A549 (cell line): Measurements from ENCODE around the gene FRMD7. TPM values are rescaled to one million over a fixed set of nuclear protein-coding genes. Genes with fewer than 3 reads are reported as not detected.
"Not testable (repeated sequence)": the region's sequence is repeated elsewhere in the genome, so short reads cannot be mapped to it uniquely, and the experiment has no call there.

ENCODE experiments used
- ATAC-seq, 2 experiments: fragments of 200-7000 bp in 1 of 2; fragments of >200 bp in 1 of 2; cut with Nextera tagmentation in 1 of 2; cut with Tn5 transposase in 1 of 2; 3 replicates each; pipeline versions ENCODE4 v1.8.0 to v1.9.1; 2018 to 2020; ENCODE audit warnings: mild to moderate bottlenecking in 1 of 2, moderate library complexity in 1 of 2
- CTCF ChIA-PET: fragments of 300-600 bp; sonication (Branson Sonifier 250); formaldehyde crosslinking; extraction: SDS; loops from one replicate; lab custom pipeline; 2021; ENCODE audit warnings: antibody characterized with exemption, inconsistent platforms; lab: Yijun Ruan, JAX
- POLR2A ChIA-PET: fragments of 350-600 bp; formaldehyde crosslinking; extraction: SDS; loops from one replicate; lab custom pipeline; 2021; ENCODE audit warnings: antibody characterized with exemption, inconsistent platforms; lab: Yijun Ruan, JAX
- DNase-seq, 2 experiments: peaks; one replicate each; pipeline versions ENCODE4 v3.0.0 to v3.0.0-alpha.2; 2011 to 2016; ENCODE audit warnings: low read depth in 1 of 2, low spot score in 1 of 2
- FAIRE-seq: peaks from 2 replicates; lab custom pipeline; 2011; peaks lifted over from hg19 to GRCh38; lab: Jason Lieb, UNC
- H3K27ac ChIP-seq, 2 experiments: fragments of >200 bp; sonication (Bioruptor Twin); formaldehyde crosslinking; 3 replicates each; pipeline ENCODE4 v1.5.1; 2016 to 2017
- H3K4me1 ChIP-seq: fragments of >200 bp; sonication (Bioruptor Twin); formaldehyde crosslinking; 3 replicates; pipeline ENCODE4 v1.6.1; 2016
- H3K4me2 ChIP-seq: fragments of >200 bp; sonication (Bioruptor Twin); formaldehyde crosslinking; 3 replicates; pipeline ENCODE4 v1.6.1; 2016
- H3K4me3 ChIP-seq: fragments of >200 bp; sonication (Bioruptor Twin); formaldehyde crosslinking; 3 replicates; pipeline ENCODE4 v1.5.1; 2016
- H3K9me3 ChIP-seq: fragments of >200 bp; sonication (Bioruptor Twin); formaldehyde crosslinking; 3 replicates; pipeline ENCODE4 v1.6.1; 2016
- EP300 ChIP-seq, 2 experiments: fragments of >200 bp; sonication (Bioruptor Twin); formaldehyde crosslinking; IDR thresholded peaks; 2 replicates in 1 of 2; 3 replicates in 1 of 2; pipeline ENCODE4 v1.6.1; 2016 to 2017
- ESRRA ChIP-seq: fragments of 150-350 bp; IDR thresholded peaks from 2 replicates; pipeline ENCODE4 v1.6.1; 2014; ENCODE audit warnings: mild to moderate bottlenecking, low read length, borderline replicate concordance
- FOSL2 ChIP-seq, 2 experiments: fragments of 450-650 bp in 1 of 2; fragments of >200 bp in 1 of 2; sonication (Bioruptor Twin) in 1 of 2; formaldehyde crosslinking; IDR thresholded peaks; 2 replicates each; pipeline versions ENCODE4 v1.5.0 to v1.6.1; 2016 to 2020; ENCODE audit warnings: mild to moderate bottlenecking in 1 of 2, moderate library complexity in 1 of 2
- FOXS1 ChIP-seq: fragments of 250-450 bp; sonication (Bioruptor Pico); IDR thresholded peaks from 2 replicates; pipeline ENCODE4 v1.5.0; 2020; ENCODE audit warnings: mild to moderate bottlenecking, moderate library complexity
- GATA3 ChIP-seq: IDR thresholded peaks from 2 replicates; pipeline ENCODE4 v1.6.1; 2012; ENCODE audit warnings: borderline replicate concordance
- KDM1A ChIP-seq: fragments of 200-600 bp; sonication (generic); IDR thresholded peaks from 2 replicates; pipeline ENCODE4 v1.6.1; 2016; ENCODE audit warnings: low read depth, mild to moderate bottlenecking
- MAFK ChIP-seq: fragments of 450-650 bp; IDR thresholded peaks from 2 replicates; pipeline ENCODE4 v1.6.1; 2014; ENCODE audit not compliant: partially characterized antibody
- NPAS2 ChIP-seq: fragments of 250-450 bp; sonication (Bioruptor Pico); IDR thresholded peaks from 2 replicates; pipeline ENCODE4 v1.8.0; 2022; ENCODE audit warnings: mild to moderate bottlenecking, moderate library complexity, borderline replicate concordance
- POLR2A ChIP-seq: IDR thresholded peaks from 2 replicates; pipeline ENCODE4 v1.6.1; 2012; ENCODE audit warnings: mild to moderate bottlenecking, low read length
- POLR2AphosphoS2 ChIP-seq: conservative IDR thresholded peaks from 2 replicates; pipeline ENCODE4 v1.6.1; 2012; ENCODE audit warnings: low read length, improper control_type of control experiment, inconsistent platforms
- RNF2 ChIP-seq: fragments of 200-600 bp; sonication (generic); IDR thresholded peaks from 2 replicates; pipeline ENCODE4 v1.6.1; 2016; ENCODE audit warnings: low read depth, mild to moderate bottlenecking, antibody characterized with exemption, moderate library complexity, borderline replicate concordance
- SMC3 ChIP-seq: fragments of >200 bp; sonication (Bioruptor Twin); formaldehyde crosslinking; IDR thresholded peaks from 3 replicates; pipeline ENCODE4 v1.6.1; 2018; ENCODE audit warnings: inconsistent platforms
- TP53 ChIP-seq: fragments of 250-450 bp; sonication (Bioruptor Pico); IDR thresholded peaks from 2 replicates; pipeline ENCODE4 v1.5.0; 2021; ENCODE audit warnings: mild to moderate bottlenecking, moderate library complexity
- WGBS: methylation state at CpG from one replicate; pipeline ENCODE4 v1.1.6; 2017; ENCODE audit errors: missing lambda C conversion rate; 5-methylcytosine and 5-hydroxymethylcytosine counted together
- polyA plus RNA-seq, 4 experiments: library from polyadenylated mRNA; depleted of rRNA in 3 of 4; stranded (reverse); fragments of >200 nt; fragmentation: RNase III in 1 of 4; extraction: RNeasy Plus Mini Kit Qiagen cat#74134 plus additional on column Dnase treatment in 1 of 4; gene quantifications; 2 replicates in 3 of 4; 3 replicates in 1 of 4; pipeline ENCODE4 v1.2.3, GENCODE V29; 2011 to 2017
- TF ChIP-seq, protein P1 (sequence below): fragments of >200 bp; sonication (Bioruptor Twin); formaldehyde crosslinking; IDR thresholded peaks from 3 replicates; pipeline ENCODE4 v1.5.1; 2016
- TF ChIP-seq, protein P2 (sequence below): IDR thresholded peaks from 2 replicates; pipeline ENCODE4 v1.6.1; 2012; ENCODE audit warnings: low read depth, borderline replicate concordance
- TF ChIP-seq, protein P3 (sequence below): fragments of 250-450 bp; sonication (Bioruptor Pico); IDR thresholded peaks from 2 replicates; pipeline ENCODE4 v1.5.0; 2020; ENCODE audit warnings: low read depth, mild to moderate bottlenecking, moderate library complexity
- TF ChIP-seq, protein P4 (sequence below): fragments of >200 bp; sonication (Bioruptor Twin); formaldehyde crosslinking; IDR thresholded peaks from 3 replicates; pipeline ENCODE4 v1.6.1; 2016
- TF ChIP-seq, protein P5 (sequence below): fragments of 450-650 bp; IDR thresholded peaks from 2 replicates; pipeline ENCODE4 v1.6.1; 2014; ENCODE audit warnings: antibody characterized with exemption

The FRMD7 gene
- polyA plus RNA-seq, 2 of the 4 experiments (the other 2 are of a cell fraction): not detected

DNA sequence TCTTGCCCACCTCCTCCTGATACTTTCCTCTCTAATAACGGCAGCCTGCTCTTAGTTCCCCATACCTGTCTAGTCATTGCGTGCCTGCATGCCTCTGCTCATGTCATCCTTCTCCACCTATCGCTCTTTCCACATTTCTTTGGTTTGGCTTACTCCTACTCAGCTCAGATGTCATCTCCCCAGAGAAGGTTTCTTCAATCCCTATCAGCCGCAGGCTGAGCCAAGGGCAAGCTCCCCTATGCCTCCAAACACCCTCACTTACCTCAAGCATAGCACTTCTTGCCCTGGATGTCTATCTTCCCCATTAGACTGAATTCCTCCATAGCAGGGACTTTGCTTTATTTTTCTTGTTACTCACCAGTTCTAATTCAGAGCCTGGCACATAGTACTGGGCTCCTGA is 26.6 kb downstream of the FRMD7 start:
- H3K9me3 ChIP-seq: no peaks in the 10 kb centered on the region
- POLR2A ChIA-PET: no interaction called here
- no peaks in the 10 kb centered on the region for H3K4me1 ChIP-seq
- no peak overlapping the region for H3K4me2 ChIP-seq
- H3K27ac ChIP-seq: no peak overlapping the region
- WGBS: 10% methylated on average over 4 of the region's 4 CpGs
- no peak for ATAC-seq
- DNase-seq: no peak
- no peak overlapping the region for H3K4me3 ChIP-seq
- TF ChIP-seq TP53 (CRISPR knock-in tag): no peak
- TF ChIP-seq RNF2: no peak
- TF ChIP-seq FOXS1 (CRISPR knock-in tag): no peak
- TF ChIP-seq NPAS2 (CRISPR knock-in tag): no peak
- TF ChIP-seq EP300 (IDR thresholded peaks at IDR 0.05): no peak
- TF ChIP-seq, all 56 proteins: peak for 0
- no peak for FAIRE-seq
- CTCF ChIA-PET: interaction anchor here (2.2 kb wide), 1 partner anchor 119 kb away, joined by 5 read pairs; no protein-coding TSS in a partner anchor

DNA sequence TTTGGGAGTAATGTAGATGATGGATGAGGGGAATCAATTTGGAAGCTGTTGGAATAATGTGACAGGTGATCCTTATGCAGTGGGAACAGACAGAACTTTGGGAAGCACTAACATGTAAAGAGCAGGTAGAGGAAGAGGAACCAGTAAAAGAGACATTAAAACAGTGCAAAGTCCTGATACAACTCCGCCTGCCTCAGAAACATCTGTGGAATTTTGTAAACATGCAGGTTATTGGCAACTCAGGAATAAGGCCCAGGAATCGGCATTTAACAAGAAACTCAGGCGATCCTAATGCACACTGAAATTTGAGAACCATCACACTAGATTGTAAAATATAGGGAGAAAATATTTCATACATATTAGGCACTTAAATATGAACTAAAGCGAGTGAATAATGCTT is 29.1 kb downstream of the FRMD7 start:
- 21% methylated on average over 4 of the region's 4 CpGs for WGBS
- CTCF ChIA-PET, H3K4me3 ChIP-seq, DNase-seq, H3K9me3 ChIP-seq, H3K27ac ChIP-seq, H3K4me2 ChIP-seq, POLR2A ChIA-PET, ATAC-seq, H3K4me1 ChIP-seq: not testable (repeated sequence)
- peak; percentile 80 for FAIRE-seq

DNA sequence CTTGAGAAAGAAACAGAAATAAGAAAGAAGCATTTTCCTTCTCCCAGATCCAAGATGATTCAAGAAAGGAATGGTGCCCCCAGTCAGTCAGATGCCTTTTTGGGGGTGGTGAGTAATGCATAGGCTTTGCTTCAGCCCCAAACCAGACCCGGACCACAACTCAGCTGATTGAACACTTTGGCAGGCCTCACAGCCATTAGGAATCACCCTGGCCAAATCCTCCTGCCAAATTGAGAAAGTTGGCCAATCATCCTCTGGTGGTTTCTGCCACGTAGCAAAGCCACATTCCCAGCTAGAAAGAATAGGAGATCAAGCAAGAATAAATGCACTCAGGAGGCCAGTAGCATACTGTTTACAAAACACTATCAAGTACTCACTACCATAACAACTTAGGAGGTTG is 33.7 kb downstream of the FRMD7 start:
- Histone ChIP-seq H3K27ac (no peak overlapping the region), H3K9me3 (no peaks in the 10 kb centered on the region), H3K4me1 (no peaks in the 10 kb centered on the region), H3K4me2 (no peak overlapping the region), H3K4me3 (no peak overlapping the region)
- ATAC-seq (no peak), DNase-seq (no peak), FAIRE-seq (no peak)
- ChIA-PET CTCF (interaction anchor here (2.4 kb wide), 1 partner anchor 126 kb away, joined by 12 read pairs; the partner anchor contains the start of gene RAP2C), POLR2A (no interaction called here)
- TF ChIP-seq EP300 (IDR thresholded peaks at IDR 0.05): no peak
- no peak for TF ChIP-seq POLR2A
- TF ChIP-seq KDM1A: no peak
- no peak for TF ChIP-seq POLR2AphosphoS2
- no peak for TF ChIP-seq MAFK
- TF ChIP-seq, protein P1, sequence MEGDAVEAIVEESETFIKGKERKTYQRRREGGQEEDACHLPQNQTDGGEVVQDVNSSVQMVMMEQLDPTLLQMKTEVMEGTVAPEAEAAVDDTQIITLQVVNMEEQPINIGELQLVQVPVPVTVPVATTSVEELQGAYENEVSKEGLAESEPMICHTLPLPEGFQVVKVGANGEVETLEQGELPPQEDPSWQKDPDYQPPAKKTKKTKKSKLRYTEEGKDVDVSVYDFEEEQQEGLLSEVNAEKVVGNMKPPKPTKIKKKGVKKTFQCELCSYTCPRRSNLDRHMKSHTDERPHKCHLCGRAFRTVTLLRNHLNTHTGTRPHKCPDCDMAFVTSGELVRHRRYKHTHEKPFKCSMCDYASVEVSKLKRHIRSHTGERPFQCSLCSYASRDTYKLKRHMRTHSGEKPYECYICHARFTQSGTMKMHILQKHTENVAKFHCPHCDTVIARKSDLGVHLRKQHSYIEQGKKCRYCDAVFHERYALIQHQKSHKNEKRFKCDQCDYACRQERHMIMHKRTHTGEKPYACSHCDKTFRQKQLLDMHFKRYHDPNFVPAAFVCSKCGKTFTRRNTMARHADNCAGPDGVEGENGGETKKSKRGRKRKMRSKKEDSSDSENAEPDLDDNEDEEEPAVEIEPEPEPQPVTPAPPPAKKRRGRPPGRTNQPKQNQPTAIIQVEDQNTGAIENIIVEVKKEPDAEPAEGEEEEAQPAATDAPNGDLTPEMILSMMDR: no peak
- no peak for TF ChIP-seq GATA3
- no peak for TF ChIP-seq FOSL2 (IDR thresholded peaks at IDR 0.05)
- no peak for TF ChIP-seq FOSL2 (CRISPR knock-in tag; IDR thresholded peaks at IDR 0.05)
- TF ChIP-seq, protein P2, sequence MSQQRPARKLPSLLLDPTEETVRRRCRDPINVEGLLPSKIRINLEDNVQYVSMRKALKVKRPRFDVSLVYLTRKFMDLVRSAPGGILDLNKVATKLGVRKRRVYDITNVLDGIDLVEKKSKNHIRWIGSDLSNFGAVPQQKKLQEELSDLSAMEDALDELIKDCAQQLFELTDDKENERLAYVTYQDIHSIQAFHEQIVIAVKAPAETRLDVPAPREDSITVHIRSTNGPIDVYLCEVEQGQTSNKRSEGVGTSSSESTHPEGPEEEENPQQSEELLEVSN: no peak
- no peak for TF ChIP-seq ESRRA
- TF ChIP-seq TP53 (CRISPR knock-in tag): no peak
- no peak for TF ChIP-seq NPAS2 (CRISPR knock-in tag)
- no peak for TF ChIP-seq SMC3
- TF ChIP-seq, protein P3, sequence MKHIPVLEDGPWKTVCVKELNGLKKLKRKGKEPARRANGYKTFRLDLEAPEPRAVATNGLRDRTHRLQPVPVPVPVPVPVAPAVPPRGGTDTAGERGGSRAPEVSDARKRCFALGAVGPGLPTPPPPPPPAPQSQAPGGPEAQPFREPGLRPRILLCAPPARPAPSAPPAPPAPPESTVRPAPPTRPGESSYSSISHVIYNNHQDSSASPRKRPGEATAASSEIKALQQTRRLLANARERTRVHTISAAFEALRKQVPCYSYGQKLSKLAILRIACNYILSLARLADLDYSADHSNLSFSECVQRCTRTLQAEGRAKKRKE (CRISPR knock-in tag): no peak
- no peak for TF ChIP-seq RNF2
- TF ChIP-seq, protein P4, sequence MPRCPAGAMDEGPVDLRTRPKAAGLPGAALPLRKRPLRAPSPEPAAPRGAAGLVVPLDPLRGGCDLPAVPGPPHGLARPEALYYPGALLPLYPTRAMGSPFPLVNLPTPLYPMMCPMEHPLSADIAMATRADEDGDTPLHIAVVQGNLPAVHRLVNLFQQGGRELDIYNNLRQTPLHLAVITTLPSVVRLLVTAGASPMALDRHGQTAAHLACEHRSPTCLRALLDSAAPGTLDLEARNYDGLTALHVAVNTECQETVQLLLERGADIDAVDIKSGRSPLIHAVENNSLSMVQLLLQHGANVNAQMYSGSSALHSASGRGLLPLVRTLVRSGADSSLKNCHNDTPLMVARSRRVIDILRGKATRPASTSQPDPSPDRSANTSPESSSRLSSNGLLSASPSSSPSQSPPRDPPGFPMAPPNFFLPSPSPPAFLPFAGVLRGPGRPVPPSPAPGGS: no peak
- TF ChIP-seq, protein P5, sequence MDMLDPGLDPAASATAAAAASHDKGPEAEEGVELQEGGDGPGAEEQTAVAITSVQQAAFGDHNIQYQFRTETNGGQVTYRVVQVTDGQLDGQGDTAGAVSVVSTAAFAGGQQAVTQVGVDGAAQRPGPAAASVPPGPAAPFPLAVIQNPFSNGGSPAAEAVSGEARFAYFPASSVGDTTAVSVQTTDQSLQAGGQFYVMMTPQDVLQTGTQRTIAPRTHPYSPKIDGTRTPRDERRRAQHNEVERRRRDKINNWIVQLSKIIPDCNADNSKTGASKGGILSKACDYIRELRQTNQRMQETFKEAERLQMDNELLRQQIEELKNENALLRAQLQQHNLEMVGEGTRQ: no peak
- WGBS: 43% methylated on average over 2 of the region's 2 CpGs
